ENCODE measurements around the gene B4GALT1. TPM values are rescaled to one million over a fixed set of nuclear protein-coding genes. Genes with fewer than 3 reads are reported as not detected.

B4GALT1 gene
- total and polyA plus RNA-seq, 12 donors: 14.8 to 117 (median 42.6) TPM

- no peak for DNase-seq
- 62 to 68% methylated on average over 5 of the region's 5 CpGs for WGBS, 2 donors
- no peaks in the 10 kb centered on the region for H3K9me3 ChIP-seq
- H3K4me3 ChIP-seq: no peak overlapping the region
- no peaks in the 10 kb centered on the region for H3K27me3 ChIP-seq
- TF ChIP-seq, protein P1, sequence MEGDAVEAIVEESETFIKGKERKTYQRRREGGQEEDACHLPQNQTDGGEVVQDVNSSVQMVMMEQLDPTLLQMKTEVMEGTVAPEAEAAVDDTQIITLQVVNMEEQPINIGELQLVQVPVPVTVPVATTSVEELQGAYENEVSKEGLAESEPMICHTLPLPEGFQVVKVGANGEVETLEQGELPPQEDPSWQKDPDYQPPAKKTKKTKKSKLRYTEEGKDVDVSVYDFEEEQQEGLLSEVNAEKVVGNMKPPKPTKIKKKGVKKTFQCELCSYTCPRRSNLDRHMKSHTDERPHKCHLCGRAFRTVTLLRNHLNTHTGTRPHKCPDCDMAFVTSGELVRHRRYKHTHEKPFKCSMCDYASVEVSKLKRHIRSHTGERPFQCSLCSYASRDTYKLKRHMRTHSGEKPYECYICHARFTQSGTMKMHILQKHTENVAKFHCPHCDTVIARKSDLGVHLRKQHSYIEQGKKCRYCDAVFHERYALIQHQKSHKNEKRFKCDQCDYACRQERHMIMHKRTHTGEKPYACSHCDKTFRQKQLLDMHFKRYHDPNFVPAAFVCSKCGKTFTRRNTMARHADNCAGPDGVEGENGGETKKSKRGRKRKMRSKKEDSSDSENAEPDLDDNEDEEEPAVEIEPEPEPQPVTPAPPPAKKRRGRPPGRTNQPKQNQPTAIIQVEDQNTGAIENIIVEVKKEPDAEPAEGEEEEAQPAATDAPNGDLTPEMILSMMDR (IDR thresholded peaks at IDR 0.05): no peak
- peak overlapping the region; percentile 9 to 95 (median 82) for H3K27ac ChIP-seq
- H3K4me1 ChIP-seq: peaks cover 5 to 59% (median 31%) of the 10 kb centered on the region in 9 donors
- peaks cover 0 to 36% (median 8%) of the 10 kb centered on the region in 9 donors for H3K36me3 ChIP-seq
- intact Hi-C loops (cut with DNase I): loop anchor here in 5 of 10 donors (2.0 to 10.0 kb wide), 5 partner anchors 50 to 67 kb away; partner anchors contain the start of gene B4GALT1 (in 3 of the 5)
- ATAC-seq: peak in 1 of 8 donors; percentile 5
Observed at GRCh38 chr9:33107762-33108161, 59.4 kb downstream of the B4GALT1 start.

DNA sequence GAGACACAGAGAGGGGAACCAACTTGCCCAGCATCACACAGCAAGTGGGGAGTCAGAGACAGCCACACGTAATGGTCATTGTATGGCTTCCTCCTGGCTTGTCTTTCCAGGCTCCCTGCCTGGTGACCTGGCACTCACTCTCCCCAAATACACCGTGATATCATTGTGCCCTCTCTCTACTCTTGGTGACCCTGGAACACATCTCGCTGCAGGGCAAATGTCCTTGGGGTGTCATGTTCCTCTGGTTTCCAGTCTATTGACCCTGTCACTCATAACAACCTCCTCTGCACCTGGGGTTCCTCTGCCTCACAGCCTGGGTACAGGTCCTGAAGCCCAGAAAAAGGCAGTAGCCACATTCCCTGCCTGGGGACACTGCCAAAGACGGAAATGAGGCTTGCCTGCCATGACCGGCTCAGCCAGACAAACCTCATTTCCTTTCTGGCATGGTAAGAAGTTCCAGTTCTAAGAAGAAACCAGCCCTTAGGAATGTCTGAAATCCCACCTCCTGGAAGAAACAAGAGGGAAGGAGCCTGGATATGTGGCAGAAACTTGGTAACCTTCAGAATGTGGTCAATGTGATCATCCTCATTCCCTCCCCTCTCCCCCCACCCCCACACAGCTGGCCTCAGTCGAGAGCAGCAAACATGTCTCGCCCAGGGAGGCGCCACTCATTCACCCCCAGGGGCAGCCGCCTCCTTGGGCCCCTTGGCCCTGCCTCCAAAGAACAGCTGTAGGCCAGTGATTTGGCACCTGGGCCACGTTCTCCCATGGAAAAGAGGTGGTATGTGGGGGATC, 60.1 kb downstream of the B4GALT1 start:
- ATAC-seq (peak; percentile 60 to 85 (median 72)), DNase-seq (peak; percentile 42 to 78)
- TF ChIP-seq, protein P1 (IDR thresholded peaks at IDR 0.05): no peak
- WGBS, 2 donors: 28 to 35% methylated on average over 10 of the region's 10 CpGs
- Histone ChIP-seq H3K9me3 (no peaks in the 10 kb centered on the region), H3K4me1 (peaks cover 5 to 61% (median 31%) of the 10 kb centered on the region in 9 donors), H3K4me3 (peak overlapping the region in 1 of 10 donors; percentile 1), H3K27me3 (no peaks in the 10 kb centered on the region), H3K36me3 (peaks cover 0 to 29% (median 5%) of the 10 kb centered on the region in 9 donors), H3K27ac (peak overlapping the region; percentile 9 to 95 (median 82))
- intact Hi-C loops (cut with DNase I): loop anchor here in 5 of 10 donors (2.0 to 10.0 kb wide), 5 partner anchors 50 to 68 kb away; partner anchors contain the start of gene B4GALT1 (in 3 of the 5)

DNA sequence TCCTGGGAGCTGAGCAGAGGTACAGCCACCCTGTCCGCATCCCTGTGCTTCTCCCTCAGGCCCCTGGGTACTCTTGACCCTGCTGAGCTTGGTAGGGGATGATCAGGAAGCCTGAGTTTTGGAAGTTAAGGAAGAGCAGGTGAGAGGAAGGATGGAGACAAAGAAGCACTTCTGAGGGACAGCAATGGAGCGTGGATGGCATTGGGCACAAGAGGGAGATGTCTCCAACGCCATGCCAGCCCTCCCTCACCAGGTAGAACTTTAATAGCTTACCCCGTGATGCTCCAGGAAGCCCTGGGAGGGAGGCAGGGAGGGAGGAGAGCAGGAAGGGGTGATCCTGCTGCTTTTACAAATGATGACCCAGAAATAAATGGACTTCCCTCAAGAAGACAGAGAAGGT, 60.8 kb downstream of the B4GALT1 start:
- peak overlapping the region in 9 of 10 donors; percentile 69 to 95 (median 86) for H3K27ac ChIP-seq
- no peaks in the 10 kb centered on the region for H3K9me3 ChIP-seq
- DNase-seq: no peak
- TF ChIP-seq, protein P1 (IDR thresholded peaks at IDR 0.05): no peak
- intact Hi-C loops (cut with DNase I): loop anchor here in 5 of 10 donors (2.0 to 10.0 kb wide), 5 partner anchors 51 to 68 kb away; partner anchors contain the start of gene B4GALT1 (in 3 of the 5)
- H3K4me1 ChIP-seq: peaks cover 5 to 68% (median 36%) of the 10 kb centered on the region in 9 donors
- WGBS, 2 donors: 51% methylated on average over 4 of the region's 4 CpGs
- H3K36me3 ChIP-seq: peaks cover 0 to 22% (median 2%) of the 10 kb centered on the region in 9 donors
- H3K27me3 ChIP-seq: no peaks in the 10 kb centered on the region
- no peak overlapping the region for H3K4me3 ChIP-seq
- ATAC-seq: peak in 5 of 8 donors; percentile 1 to 17 (median 4)

DNA sequence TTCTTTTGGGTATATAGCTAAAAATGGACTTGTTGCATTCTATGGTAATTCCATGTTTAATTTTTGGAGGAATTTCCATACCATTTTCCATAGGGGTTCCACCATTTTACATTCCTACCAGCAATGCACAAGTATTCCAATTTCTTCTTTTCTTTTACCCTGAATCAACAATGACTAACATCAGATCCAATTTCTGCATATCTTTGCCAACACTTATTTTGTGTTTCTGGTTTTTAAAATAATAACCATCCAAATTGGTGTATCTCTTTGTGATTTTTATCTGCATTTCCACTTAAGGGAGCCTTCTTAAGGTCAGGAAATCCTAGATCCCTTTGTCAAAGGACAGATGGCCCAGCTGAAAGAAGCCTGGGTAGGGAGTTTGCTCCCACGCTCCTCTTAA, 61.2 kb downstream of the B4GALT1 start:
- peaks cover 0 to 18% (median 0%) of the 10 kb centered on the region in 9 donors for H3K36me3 ChIP-seq
- H3K27ac ChIP-seq: peak overlapping the region in 9 of 10 donors; percentile 69 to 95 (median 86)
- no peak for DNase-seq
- 59 to 74% methylated on average over 1 of the region's 1 CpG for WGBS, 2 donors
- no peaks in the 10 kb centered on the region for H3K27me3 ChIP-seq
- H3K4me1 ChIP-seq: peaks cover 5 to 71% (median 41%) of the 10 kb centered on the region in 9 donors
- TF ChIP-seq, protein P1 (IDR thresholded peaks at IDR 0.05): no peak
- H3K9me3 ChIP-seq: no peaks in the 10 kb centered on the region
- H3K4me3 ChIP-seq: no peak overlapping the region
- intact Hi-C loops (cut with DNase I): loop anchor here in 5 of 10 donors (2.0 to 10.0 kb wide), 5 partner anchors 51 to 69 kb away; partner anchors contain the start of gene B4GALT1 (in 3 of the 5)
- ATAC-seq: no peak

Measured in heart right ventricle (tissue), 16 donors.